Esophagus muscularis mucosa (tissue), 3 donors: ENCODE data around the gene ASMTL.

ENCODE experiments used
- CTCF ChIP-seq, 3 experiments: fragments of 200-600 bp in 2 of 3; fragments of 450-650 bp in 1 of 3; sonication (generic) in 2 of 3; IDR thresholded peaks; one replicate each; pipeline ENCODE4 v1.5.1; 2017 to 2019; ENCODE audit warnings: antibody characterized with exemption in 3 of 3, mild to moderate bottlenecking in 2 of 3, moderate library complexity in 1 of 3
- POLR2A ChIP-seq: fragments of 450-650 bp; IDR thresholded peaks from one replicate; pipeline ENCODE4 v1.6.1; 2017; ENCODE audit warnings: antibody characterized with exemption, moderate library complexity, mild to moderate bottlenecking, low read depth

GRCh38 chrX:1484638-1485019, 31.9 kb upstream of the ASMTL start:
- TF ChIP-seq CTCF (IDR thresholded peaks at IDR 0.05) (no peak), POLR2A (no peak)
